ENCODE results near the gene MYPOP.
A peak's percentile ranks its signal among the peaks of the same experiment; 100 is the strongest.

DNA sequence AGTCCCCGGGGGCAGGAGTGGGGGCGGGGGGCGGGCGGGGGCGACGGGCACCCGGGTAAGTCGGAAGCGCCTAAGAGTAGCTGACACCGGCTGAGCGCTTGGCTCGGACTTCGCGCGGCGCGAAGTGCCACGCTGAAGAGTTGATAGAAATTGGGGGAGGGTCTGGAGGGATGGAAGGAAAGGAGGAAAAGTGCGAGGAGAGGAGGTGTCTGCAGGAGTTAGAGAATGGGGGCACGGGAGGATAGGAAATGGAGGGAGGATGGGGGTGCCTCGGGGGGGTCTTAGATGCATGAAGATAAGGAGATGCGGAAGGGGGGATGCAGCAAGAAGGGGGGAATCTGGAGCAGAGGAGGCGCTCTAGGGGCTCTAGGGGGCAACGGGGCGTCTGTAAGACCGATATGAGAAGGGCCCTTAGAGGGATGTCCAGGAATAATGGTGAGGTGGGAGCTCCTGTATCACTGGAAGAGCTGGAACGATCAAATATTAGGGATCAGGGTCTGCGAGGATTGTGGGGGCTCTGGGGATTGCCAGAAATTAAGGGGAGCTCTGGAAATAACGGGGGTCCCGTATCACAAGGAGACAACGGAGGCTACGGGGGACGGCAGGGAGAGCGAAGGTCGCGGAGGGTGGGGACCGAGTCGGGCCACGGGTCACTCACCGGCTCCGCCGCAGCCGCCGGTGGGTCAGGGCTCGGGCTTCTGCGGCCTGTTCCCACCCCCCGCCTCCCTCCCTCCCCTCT, at the start of gene MYPOP:
- TF ChIP-seq CTCF (conservative IDR thresholded peaks at IDR 0.05; ENCODE audit: low read length) (0 out of 2 replicates have a peak, but pooled peaks have one; percentile 28), EZH2phosphoT487 (IDR thresholded peaks at IDR 0.05; ENCODE audit: borderline replicate concordance, low read depth, low read length) (no peak)
